Central memory CD8-positive, alpha-beta T cell (primary cell): ENCODE measurements around the gene CRADD.

Source experiments
- ATAC-seq: fragments of 150-1000 bp; cut with Tn5 transposase; replicated peaks from 2 replicates; pipeline ENCODE4 v1.10.0; 2022; ENCODE audit warnings: mild to moderate bottlenecking, moderate FRiP score, moderate number of reproducible peaks; ENCODE audit not compliant: poor library complexity, severe bottlenecking; ENCODE audit errors: extremely low read depth
- DNase-seq, 2 donors: peaks; one replicate each; pipeline ENCODE4 v3.0.0; 2021; ENCODE audit warnings: low spot score in 2 of 2
- H3K27ac Mint-ChIP-seq: one replicate; pipeline ENCODE4 v1.8.0; 2022; ENCODE audit warnings: low read depth, mild to moderate bottlenecking, moderate library complexity, mixed read lengths
- H3K27me3 Mint-ChIP-seq: one replicate; pipeline ENCODE4 v1.8.0; 2022; ENCODE audit warnings: mixed read lengths
- H3K36me3 Mint-ChIP-seq: one replicate; pipeline ENCODE4 v1.8.0; 2022; ENCODE audit warnings: mild to moderate bottlenecking, moderate library complexity, mixed read lengths; ENCODE audit not compliant: insufficient read depth
- H3K4me1 Mint-ChIP-seq: one replicate; pipeline ENCODE4 v1.8.0; 2022; ENCODE audit warnings: mixed read lengths
- H3K4me3 Mint-ChIP-seq: one replicate; pipeline ENCODE4 v1.8.0; 2022; ENCODE audit warnings: mild to moderate bottlenecking, moderate library complexity, mixed read lengths
- H3K9me3 Mint-ChIP-seq: one replicate; pipeline ENCODE4 v1.8.0; 2022; ENCODE audit warnings: mixed read lengths

The CRADD gene

DNA sequence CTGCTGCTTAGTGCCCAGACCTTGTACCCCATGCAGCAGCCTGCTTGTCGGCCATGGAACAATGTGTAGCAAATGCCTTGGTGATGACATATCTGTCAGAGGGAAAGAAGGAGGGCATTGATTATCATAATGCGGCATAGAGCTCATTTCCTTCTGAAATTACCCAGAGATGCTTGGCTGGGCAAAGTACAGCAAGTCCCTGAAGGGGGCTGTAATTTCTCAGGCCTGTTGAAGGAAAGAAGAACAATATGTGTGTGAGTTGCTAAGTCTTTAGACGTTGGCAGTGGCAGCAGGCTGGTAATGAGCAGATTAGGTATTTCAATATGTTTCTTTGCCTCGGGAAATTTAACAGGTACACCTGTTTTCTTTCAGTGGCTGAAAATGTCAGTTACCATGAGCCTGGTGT, 128.6 kb downstream of the CRADD start:
- H3K27ac Mint-ChIP-seq, result no peak overlapping the region
- DNase-seq (no peak), ATAC-seq (no peak)
- H3K4me1 Mint-ChIP-seq, result peaks cover 41% of the 10 kb centered on the region
- no peaks in the 10 kb centered on the region for H3K9me3 Mint-ChIP-seq
- no peaks in the 10 kb centered on the region for H3K36me3 Mint-ChIP-seq
- no peak overlapping the region for H3K4me3 Mint-ChIP-seq
- H3K27me3 Mint-ChIP-seq, result no peaks in the 10 kb centered on the region

DNA sequence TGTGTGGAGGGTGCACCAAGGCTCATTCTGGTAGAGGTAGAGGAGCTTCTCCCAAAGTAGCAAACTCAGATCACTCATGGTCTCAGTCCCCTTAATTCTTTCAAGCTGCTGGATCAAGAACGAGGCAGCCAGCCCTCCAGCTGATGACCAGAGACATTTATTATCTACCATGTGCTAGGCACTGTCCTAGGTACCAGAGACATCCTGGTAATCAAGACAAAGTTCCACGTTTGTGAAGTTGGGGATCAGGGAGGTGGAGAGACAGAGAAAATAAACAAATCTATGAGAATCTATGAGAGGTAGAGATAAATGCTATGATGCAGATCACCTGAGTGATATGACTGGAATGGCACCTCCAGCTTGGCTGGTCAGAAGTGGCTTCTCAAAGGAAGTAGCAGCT, 130.2 kb downstream of the CRADD start:
- ATAC-seq, result no peak
- no peaks in the 10 kb centered on the region for H3K36me3 Mint-ChIP-seq
- DNase-seq, result no peak
- no peak overlapping the region for H3K27ac Mint-ChIP-seq
- no peak overlapping the region for H3K4me3 Mint-ChIP-seq
- peaks cover 41% of the 10 kb centered on the region for H3K4me1 Mint-ChIP-seq
- H3K27me3 Mint-ChIP-seq, result no peaks in the 10 kb centered on the region
- no peaks in the 10 kb centered on the region for H3K9me3 Mint-ChIP-seq

DNA sequence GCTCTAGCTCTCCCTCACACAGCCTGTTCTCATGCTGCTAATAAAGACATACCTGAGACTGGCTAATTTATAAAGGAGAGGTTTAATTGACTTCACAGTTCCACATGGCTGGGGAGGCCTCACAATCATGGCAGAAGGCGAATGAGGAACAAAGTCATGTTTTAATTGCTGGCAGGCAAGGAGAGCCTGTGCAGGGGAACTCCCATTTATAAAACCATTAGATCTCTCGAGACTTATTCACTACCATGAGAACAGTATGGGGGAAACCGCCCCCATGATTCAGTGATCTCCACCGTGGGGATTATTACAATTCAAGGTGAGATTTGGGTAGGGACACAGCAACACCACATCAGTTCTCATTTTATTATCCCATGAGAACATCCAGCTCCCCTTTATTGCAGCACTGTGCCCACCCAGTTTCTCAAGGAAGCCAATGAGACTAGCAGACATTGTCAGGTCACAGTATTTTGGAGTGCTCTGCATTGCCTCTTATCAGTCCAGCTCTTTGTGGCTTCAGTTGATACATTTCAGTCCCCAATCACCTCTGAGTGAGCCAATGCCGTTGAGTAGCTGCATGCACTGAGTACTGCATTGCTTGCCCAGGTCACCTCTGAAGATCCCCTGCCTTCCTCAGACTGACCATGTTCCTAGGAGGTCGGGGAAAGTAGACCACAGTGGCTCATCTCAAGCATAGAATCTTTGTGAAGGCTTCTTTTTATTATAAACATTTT, 131.2 kb downstream of the CRADD start:
- DNase-seq, result no peak
- H3K4me3 Mint-ChIP-seq, result no peak overlapping the region
- H3K4me1 Mint-ChIP-seq, result peaks cover 32% of the 10 kb centered on the region
- no peaks in the 10 kb centered on the region for H3K27me3 Mint-ChIP-seq
- no peak for ATAC-seq
- no peaks in the 10 kb centered on the region for H3K9me3 Mint-ChIP-seq
- no peaks in the 10 kb centered on the region for H3K36me3 Mint-ChIP-seq
- H3K27ac Mint-ChIP-seq, result no peak overlapping the region

DNA sequence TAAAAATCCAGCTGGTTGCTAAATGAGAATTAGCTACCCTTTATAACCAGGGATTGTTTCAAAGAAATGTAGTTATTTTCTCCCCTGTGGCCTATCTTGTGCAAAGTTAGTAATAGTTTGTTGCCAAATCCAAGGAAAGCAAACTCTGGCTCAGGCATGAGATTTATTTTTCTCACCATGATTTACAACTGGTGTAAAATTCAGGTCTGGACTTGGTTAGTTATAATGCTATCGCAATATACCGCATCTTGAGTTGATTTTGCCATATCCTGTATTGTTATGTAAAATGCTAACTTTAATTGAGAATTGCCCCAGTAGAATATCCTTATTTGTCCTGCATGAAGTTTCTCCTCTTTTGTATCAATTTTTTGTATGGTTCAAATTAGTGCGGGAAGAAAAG, 135.5 kb downstream of the CRADD start:
- Mint-ChIP-seq H3K27me3 (no peaks in the 10 kb centered on the region), H3K4me3 (no peak overlapping the region), H3K36me3 (no peaks in the 10 kb centered on the region), H3K9me3 (no peaks in the 10 kb centered on the region), H3K4me1 (peaks cover 21% of the 10 kb centered on the region), H3K27ac (no peak overlapping the region)
- DNase-seq (no peak), ATAC-seq (no peak)

DNA sequence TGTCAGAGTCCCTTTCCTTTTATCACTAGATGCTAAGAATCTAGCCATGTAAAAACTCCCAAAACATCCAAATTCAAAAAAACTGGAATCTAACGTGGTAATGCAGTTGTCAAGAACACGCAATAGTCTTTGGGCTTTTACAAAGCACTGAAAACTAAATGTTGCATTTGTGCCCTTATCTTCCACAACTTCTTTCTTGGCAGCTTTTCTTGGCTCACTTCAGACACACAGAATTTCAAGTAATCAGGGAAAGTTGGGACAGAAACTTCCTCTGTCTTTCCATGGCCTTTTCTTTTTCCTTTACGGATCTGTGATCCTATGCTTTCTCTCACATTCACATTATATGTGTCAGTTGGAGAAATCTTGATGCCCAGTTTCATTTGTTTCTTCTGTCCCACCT, 136.0 kb downstream of the CRADD start:
- DNase-seq, result no peak
- Mint-ChIP-seq H3K27ac (no peak overlapping the region), H3K36me3 (no peaks in the 10 kb centered on the region), H3K4me1 (peaks cover 17% of the 10 kb centered on the region), H3K9me3 (no peaks in the 10 kb centered on the region), H3K27me3 (no peaks in the 10 kb centered on the region), H3K4me3 (no peak overlapping the region)
- no peak for ATAC-seq

DNA sequence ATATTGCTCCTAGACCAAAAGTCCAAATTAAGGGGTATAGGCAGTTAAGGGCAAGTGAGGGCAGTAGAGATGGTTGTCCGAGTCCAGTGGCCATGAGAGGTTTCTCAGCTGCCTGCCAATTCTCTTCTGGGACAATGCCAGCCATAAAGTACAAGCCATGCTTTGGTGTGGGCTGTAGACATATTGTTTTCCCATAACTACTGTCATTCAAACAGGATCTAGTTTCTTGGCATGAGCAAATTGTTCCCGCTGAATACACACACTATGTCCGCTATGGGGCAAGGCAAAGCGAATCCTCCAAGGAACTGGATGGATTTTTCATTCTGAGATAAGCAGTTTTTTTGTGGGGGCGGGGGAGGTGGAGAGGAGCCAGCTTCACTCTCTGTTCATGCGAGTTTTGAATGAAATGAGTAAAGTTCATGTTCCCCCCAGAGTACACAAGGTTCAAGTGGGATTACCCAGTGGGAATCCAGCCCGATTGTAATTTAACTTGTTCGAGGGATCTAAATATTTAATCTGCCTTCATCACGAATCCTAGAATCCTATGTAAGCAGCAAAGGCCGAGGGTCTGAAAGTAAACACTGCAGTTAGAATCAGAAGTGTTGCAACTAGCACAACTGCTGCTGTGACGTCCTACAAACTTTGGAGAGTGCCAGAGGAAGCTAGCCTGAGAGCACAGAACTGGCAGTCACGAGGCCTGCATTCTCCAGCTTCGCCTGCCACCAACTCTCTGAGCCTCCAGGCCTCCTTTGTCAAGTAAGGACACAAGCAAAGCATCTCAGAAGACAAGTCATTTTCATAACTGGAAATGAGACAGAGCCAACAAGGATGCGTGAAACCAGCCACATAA, 137.0 kb downstream of the CRADD start:
- ATAC-seq (no peak), DNase-seq (no peak)
- no peak overlapping the region for H3K4me3 Mint-ChIP-seq
- peaks cover 13% of the 10 kb centered on the region for H3K4me1 Mint-ChIP-seq
- H3K27me3 Mint-ChIP-seq, result no peaks in the 10 kb centered on the region
- no peaks in the 10 kb centered on the region for H3K36me3 Mint-ChIP-seq
- no peak overlapping the region for H3K27ac Mint-ChIP-seq
- no peaks in the 10 kb centered on the region for H3K9me3 Mint-ChIP-seq

DNA sequence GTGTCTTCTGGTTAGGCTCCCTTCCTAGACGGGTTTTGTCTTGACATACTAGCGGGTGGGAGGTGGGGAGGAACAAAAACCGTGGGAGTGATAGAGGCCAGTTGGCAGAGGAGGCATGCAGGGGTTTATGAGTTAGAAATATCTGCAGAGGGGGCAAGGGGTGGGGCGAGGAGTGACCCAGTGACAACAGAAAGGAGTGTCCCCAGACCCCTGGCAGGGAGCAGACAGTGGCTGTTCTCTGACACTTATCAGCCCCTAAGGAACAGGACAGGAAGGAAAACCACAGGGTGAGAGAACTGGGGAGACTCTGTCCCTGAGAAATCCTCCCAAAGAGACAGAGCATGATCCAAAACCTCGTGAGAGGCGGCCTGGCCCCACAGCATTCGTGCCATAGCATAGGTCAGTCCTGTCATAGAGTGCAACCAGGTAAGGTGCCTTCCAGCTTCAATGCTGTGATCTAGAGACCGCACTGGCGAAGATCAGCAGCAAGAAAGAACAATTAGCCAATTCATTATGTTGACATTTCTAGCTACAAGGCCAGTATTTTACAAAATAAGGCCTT, 141.4 kb downstream of the CRADD start:
- no peaks in the 10 kb centered on the region for H3K9me3 Mint-ChIP-seq
- H3K36me3 Mint-ChIP-seq, result no peaks in the 10 kb centered on the region
- no peak for DNase-seq
- H3K4me3 Mint-ChIP-seq, result no peak overlapping the region
- H3K27me3 Mint-ChIP-seq, result no peaks in the 10 kb centered on the region
- ATAC-seq, result no peak
- H3K27ac Mint-ChIP-seq, result no peak overlapping the region
- peaks cover 10% of the 10 kb centered on the region for H3K4me1 Mint-ChIP-seq

DNA sequence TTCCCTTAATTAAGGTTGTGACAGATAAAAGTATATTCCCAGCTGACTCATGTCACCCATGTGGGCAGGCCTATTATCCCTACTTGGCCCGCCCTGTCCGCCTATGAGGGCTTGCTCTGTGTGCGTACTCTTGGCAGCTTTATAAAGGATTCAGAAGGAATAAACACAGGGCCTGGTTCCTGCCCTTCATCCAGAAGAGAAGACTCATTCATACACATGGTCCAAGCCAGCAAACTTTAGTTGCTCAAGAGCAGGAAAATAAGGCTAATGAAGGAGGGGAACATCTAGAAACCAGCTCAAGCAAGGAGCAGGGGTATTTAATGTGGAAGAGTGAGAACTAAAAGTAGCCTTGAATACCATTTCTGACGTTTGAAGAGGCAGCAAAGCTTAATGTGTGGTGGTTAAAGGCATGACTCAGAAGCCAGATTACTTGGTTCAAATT, 141.9 kb downstream of the CRADD start:
- no peaks in the 10 kb centered on the region for H3K27me3 Mint-ChIP-seq
- DNase-seq, result no peak
- H3K4me1 Mint-ChIP-seq, result peaks cover 7% of the 10 kb centered on the region
- no peaks in the 10 kb centered on the region for H3K36me3 Mint-ChIP-seq
- H3K27ac Mint-ChIP-seq, result no peak overlapping the region
- no peaks in the 10 kb centered on the region for H3K9me3 Mint-ChIP-seq
- no peak for ATAC-seq
- H3K4me3 Mint-ChIP-seq, result no peak overlapping the region

DNA sequence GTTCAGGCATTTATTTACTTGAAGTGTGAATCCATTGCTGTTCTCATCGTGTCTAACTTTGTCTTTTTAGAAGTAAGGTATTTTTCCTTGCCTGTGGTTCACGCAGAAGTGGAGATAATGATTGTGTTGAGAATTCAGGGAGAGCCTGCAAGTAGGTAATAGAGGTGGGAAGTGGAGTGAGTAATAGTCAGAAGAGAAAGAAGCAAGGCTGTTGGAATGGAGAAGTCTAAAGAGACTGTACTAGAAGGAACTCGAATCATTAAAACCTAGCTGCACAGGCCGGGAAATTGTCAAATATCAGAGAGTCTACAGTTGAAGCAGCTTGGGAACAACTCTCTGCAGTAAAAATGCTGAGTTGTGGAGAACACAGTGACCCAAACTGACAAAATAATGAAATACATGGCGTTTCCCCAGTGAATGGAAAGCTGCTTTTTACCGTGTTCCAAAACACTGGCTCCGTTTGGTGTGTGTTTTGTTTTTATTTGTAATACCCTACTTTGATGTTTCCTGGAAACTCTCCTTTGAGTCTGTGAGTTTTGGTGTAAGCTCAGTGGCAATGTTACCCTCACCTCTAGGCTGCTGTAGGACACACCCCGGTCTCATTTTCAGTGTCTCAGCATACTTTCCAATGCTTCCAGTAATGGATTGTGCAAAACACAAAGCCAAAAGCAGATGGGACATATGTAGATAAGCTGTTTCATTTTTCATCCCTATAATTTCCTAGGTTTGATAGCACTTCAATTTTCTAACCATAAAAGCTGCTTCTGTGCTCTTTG, 146.6 kb downstream of the CRADD start:
- no peaks in the 10 kb centered on the region for H3K36me3 Mint-ChIP-seq
- H3K4me1 Mint-ChIP-seq, result no peaks in the 10 kb centered on the region
- no peak overlapping the region for H3K4me3 Mint-ChIP-seq
- no peaks in the 10 kb centered on the region for H3K9me3 Mint-ChIP-seq
- H3K27me3 Mint-ChIP-seq, result no peaks in the 10 kb centered on the region
- no peak overlapping the region for H3K27ac Mint-ChIP-seq
- ATAC-seq, result no peak
- no peak for DNase-seq

DNA sequence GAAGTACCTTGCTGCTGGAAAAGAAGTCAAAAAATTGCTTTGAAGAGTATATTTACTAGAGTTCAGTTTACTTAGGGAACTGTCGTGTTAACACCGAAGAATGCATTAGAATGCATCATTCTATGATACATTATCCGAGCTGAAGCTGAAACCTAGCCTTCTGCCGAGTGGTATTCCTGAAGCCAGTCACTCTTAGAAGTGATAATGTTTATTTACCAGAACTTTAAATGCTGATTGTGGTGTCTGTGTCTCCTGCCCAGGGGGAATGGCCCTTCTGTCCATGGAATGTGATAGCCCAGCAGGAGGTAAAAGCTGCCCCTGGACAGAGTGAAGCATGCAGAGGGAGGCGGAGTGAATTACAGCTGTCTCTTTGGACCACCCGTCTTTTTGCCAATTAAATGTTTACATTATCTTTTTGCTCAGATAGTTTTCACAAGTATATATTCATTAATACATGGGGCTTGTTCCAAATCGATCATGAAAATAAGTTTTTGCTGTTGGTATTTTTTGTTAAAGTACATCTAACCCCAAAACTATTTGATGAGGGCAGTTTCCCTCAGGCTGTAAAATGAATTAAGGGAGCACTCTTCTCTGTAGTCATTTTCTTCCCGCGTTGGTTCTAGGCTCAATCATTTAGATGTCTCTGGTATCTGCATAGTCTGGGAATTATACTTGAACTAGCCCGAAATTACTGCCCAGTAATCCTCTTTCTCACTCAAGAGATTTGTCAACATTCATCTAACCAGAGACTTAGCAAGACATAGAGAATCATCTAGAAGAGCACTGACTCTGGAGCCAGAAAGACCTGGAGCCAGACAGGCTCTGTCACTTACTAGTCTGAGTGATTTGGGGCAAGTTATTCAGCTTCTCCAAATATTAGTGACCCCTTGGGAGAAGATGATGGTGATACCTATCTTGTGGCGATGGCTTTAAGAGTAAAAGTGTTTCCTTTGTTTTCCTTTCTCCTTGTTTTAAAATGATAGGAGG, 147.6 kb downstream of the CRADD start:
- Mint-ChIP-seq H3K27me3 (no peaks in the 10 kb centered on the region), H3K9me3 (no peaks in the 10 kb centered on the region), H3K36me3 (no peaks in the 10 kb centered on the region), H3K4me3 (no peak overlapping the region), H3K4me1 (no peaks in the 10 kb centered on the region), H3K27ac (no peak overlapping the region)
- ATAC-seq (no peak), DNase-seq (no peak)

DNA sequence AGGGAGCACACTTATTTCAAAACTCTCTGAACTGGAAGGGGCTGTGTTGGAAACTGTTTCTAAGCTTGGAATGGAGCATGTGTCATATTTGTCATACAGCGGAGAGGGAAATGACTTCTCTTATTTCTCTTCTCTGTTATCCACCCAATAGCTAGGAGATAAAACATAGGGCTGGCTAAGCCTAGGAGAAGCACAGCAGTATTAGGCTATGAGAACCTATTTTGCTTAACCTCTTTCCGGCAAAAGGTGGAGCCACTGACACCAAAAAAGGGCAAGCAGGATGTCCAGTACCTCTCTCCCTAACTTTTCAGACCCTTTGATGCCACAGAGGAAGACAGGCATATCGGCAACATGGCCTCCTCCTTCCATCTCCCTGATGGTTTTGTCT, 148.3 kb downstream of the CRADD start:
- H3K27me3 Mint-ChIP-seq, result no peaks in the 10 kb centered on the region
- H3K27ac Mint-ChIP-seq, result no peak overlapping the region
- H3K9me3 Mint-ChIP-seq, result no peaks in the 10 kb centered on the region
- no peaks in the 10 kb centered on the region for H3K4me1 Mint-ChIP-seq
- DNase-seq, result no peak
- H3K4me3 Mint-ChIP-seq, result no peak overlapping the region
- no peak for ATAC-seq
- H3K36me3 Mint-ChIP-seq, result no peaks in the 10 kb centered on the region
